HepG2 (cell line): ENCODE data around the gene AGBL1.

Experiments used
- CTCF ChIP-seq: sonication (generic); formaldehyde crosslinking; IDR thresholded peaks from 2 replicates; pipeline ENCODE4 v1.5.0; 2020; ENCODE audit warnings: mild to moderate bottlenecking, missing genetic modification reagents, moderate library complexity
- ELF1 ChIP-seq: sonication (generic); formaldehyde crosslinking; IDR thresholded peaks from 2 replicates; pipeline ENCODE4 v1.4.0; 2020; ENCODE audit warnings: missing genetic modification reagents
- EP300 ChIP-seq, 3 experiments: sonication (generic) in 1 of 3; formaldehyde crosslinking in 1 of 3; IDR thresholded peaks; 2 replicates each; pipeline versions ENCODE4 v1.5.1 to v1.6.1; 2011 to 2020; ENCODE audit warnings: low read depth in 2 of 3, low read length in 2 of 3, borderline replicate concordance in 1 of 3, improper control_type of control experiment in 1 of 3, mild to moderate bottlenecking in 1 of 3, missing genetic modification reagents in 1 of 3, moderate library complexity in 1 of 3
- JUND ChIP-seq: sonication (generic); formaldehyde crosslinking; IDR thresholded peaks from 2 replicates; pipeline ENCODE4 v1.8.0; 2022; ENCODE audit warnings: mild to moderate bottlenecking, missing genetic modification reagents
- MAX ChIP-seq: IDR thresholded peaks from 2 replicates; pipeline ENCODE4 v1.6.1; 2012; ENCODE audit warnings: inconsistent platforms
- POLR2A ChIP-seq, 2 experiments: IDR thresholded peaks; 2 replicates each; pipeline ENCODE4 v1.6.1; 2011; ENCODE audit warnings: low read depth in 2 of 2, low read length in 2 of 2, mild to moderate bottlenecking in 1 of 2, moderate library complexity in 1 of 2; ENCODE audit not compliant: insufficient read depth in 1 of 2
- ZNF430 ChIP-seq: sonication (generic); formaldehyde crosslinking; IDR thresholded peaks from 2 replicates; pipeline ENCODE4 v1.9.0; 2021; ENCODE audit warnings: mild to moderate bottlenecking, missing genetic modification reagents

GRCh38 chr15:86735247-86736040, 655.8 kb downstream of the AGBL1 start:
- TF ChIP-seq ZNF430 (CRISPR knock-in tag) (no peak), CTCF (no peak), EP300 (IDR thresholded peaks at IDR 0.05; ENCODE audit: low read depth in 2 of 2, low read length in 2 of 2) (no peak), EP300 (CRISPR knock-in tag; IDR thresholded peaks at IDR 0.05; ENCODE audit: borderline replicate concordance) (no peak), POLR2A (IDR thresholded peaks at IDR 0.05; ENCODE audit: insufficient read depth in 1 of 2, low read depth in 2 of 2, low read length in 2 of 2) (no peak), ELF1 (CRISPR knock-in tag) (no peak), JUND (CRISPR knock-in tag) (no peak), MAX (no peak)
